Psoas muscle (tissue), 8 donors: ENCODE data around the gene NAV2. TPM values are rescaled to one million over a fixed set of nuclear protein-coding genes. Genes with fewer than 3 reads are reported as not detected.

Experiments
- ATAC-seq, 4 donors: fragments of 200-7000 bp; cut with Tn5 transposase; one replicate each; pipeline ENCODE4 v1.9.1; 2020; ENCODE audit warnings: moderate library complexity in 3 of 4, mild to moderate bottlenecking in 2 of 4
- DNase-seq, 2 donors: peaks; one replicate each; pipeline ENCODE4 v3.0.0-alpha.2; 2020
- H3K27ac ChIP-seq: fragments of 200-600 bp; one replicate; pipeline ENCODE4 v1.8.0; 2022
- H3K27me3 ChIP-seq, 3 donors: fragments of 200-600 bp in 1 of 3; one replicate each; pipeline versions ENCODE4 v1.6.1 to v1.8.0; 2013 to 2022; ENCODE audit warnings: low read length in 2 of 3, mild to moderate bottlenecking in 2 of 3, moderate library complexity in 1 of 3; ENCODE audit not compliant: insufficient read depth in 3 of 3
- H3K36me3 ChIP-seq, 2 donors: fragments of 200-600 bp in 1 of 2; one replicate each; pipeline versions ENCODE4 v1.6.1 to v1.8.0; 2013 to 2022; ENCODE audit warnings: low read depth in 1 of 2, mild to moderate bottlenecking in 1 of 2, moderate library complexity in 1 of 2; ENCODE audit not compliant: insufficient read depth in 1 of 2
- H3K4me1 ChIP-seq: fragments of 200-600 bp; one replicate; pipeline ENCODE4 v1.8.0; 2022
- H3K4me3 ChIP-seq: fragments of 200-600 bp; one replicate; pipeline ENCODE4 v1.8.0; 2022; ENCODE audit warnings: mild to moderate bottlenecking
- H3K9me3 ChIP-seq: fragments of 200-600 bp; one replicate; pipeline ENCODE4 v1.8.0; 2022
- WGBS, 3 donors: extraction: QIAGEN DNeasy Blood & Tissue Kit; methylation state at CpG; one replicate each; pipeline versions ENCODE4 v1.1.6 to v1.1.7; 2013; 5-methylcytosine and 5-hydroxymethylcytosine counted together
- intact Hi-C, 2 donors: fragments of 100-400 bp; cut with DNase I; formaldehyde crosslinking; loops; one replicate each; pipeline versions ENCODE4 v1.11.0 to v1.14.2; 2022
- polyA plus RNA-seq, 3 donors: library from polyadenylated mRNA; stranded (reverse); fragments of 200-250 nt; gene quantifications; one replicate each; pipeline ENCODE4 v1.2.3, GENCODE V29; 2013
- total RNA-seq, 4 donors: library from RNA; stranded (reverse); fragmentation: NEBNext Ultra II Directional in 2 of 4; extraction: Animal tissue kit (Norgen Biotek cat#: 25700) in 2 of 4; gene quantifications; one replicate each; pipeline versions ENCODE4 v1.2.1 to v1.2.4, GENCODE V29; 2021 to 2023
- TF ChIP-seq, protein P1 (sequence below): fragments of 200-600 bp; IDR thresholded peaks from one replicate; pipeline ENCODE4 v1.8.0; 2022; ENCODE audit warnings: antibody characterized with exemption
- donor health status: healthy with polysubstance abuse.
- donor health status: DM: no; HTN: no; CAD: no; lungs with moderate emphysema.
- donor health status: Bipolar disorder and iron deficiency.
- donor health status: healthy.
- donor health status: DM: yes; HTN: yes; CAD: no.
- donor health status: DM: no; HTN: no; CAD: no.
- donor health status: DM: no; HTN: no; CAD: no.
- donor health status: DM: yes; HTN: yes; CAD: no.

Gene NAV2
- total and polyA plus RNA-seq, 7 donors = 0.68 to 21.8 (median 2.9) TPM

- 95 to 96% (median 95%) methylated on average over 1 of the region's 1 CpG for whole genome bisulfite sequencing, 3 donors
Observed at GRCh38 chr11:19727246-19727645, 14.6 kb downstream of the NAV2 start.

GRCh38 chr11:19728436-19728835 is 15.8 kb downstream of the NAV2 start:
- intact Hi-C loops = loop anchor here in 1 of 2 donors (5.0 kb wide), 1 partner anchor 151 kb away; no protein-coding TSS in a partner anchor
- WGBS, 3 donors = 76 to 91% (median 90%) methylated on average over 4 of the region's 4 CpGs
- TF ChIP-seq, protein P1, sequence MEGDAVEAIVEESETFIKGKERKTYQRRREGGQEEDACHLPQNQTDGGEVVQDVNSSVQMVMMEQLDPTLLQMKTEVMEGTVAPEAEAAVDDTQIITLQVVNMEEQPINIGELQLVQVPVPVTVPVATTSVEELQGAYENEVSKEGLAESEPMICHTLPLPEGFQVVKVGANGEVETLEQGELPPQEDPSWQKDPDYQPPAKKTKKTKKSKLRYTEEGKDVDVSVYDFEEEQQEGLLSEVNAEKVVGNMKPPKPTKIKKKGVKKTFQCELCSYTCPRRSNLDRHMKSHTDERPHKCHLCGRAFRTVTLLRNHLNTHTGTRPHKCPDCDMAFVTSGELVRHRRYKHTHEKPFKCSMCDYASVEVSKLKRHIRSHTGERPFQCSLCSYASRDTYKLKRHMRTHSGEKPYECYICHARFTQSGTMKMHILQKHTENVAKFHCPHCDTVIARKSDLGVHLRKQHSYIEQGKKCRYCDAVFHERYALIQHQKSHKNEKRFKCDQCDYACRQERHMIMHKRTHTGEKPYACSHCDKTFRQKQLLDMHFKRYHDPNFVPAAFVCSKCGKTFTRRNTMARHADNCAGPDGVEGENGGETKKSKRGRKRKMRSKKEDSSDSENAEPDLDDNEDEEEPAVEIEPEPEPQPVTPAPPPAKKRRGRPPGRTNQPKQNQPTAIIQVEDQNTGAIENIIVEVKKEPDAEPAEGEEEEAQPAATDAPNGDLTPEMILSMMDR = no peak
- H3K4me3 ChIP-seq = no peak overlapping the region
- no peaks in the 10 kb centered on the region for H3K36me3 ChIP-seq
- H3K4me1 ChIP-seq = no peaks in the 10 kb centered on the region
- peak in 1 of 4 donors; percentile 40 for ATAC-seq
- H3K27me3 ChIP-seq = no peaks in the 10 kb centered on the region
- no peaks in the 10 kb centered on the region for H3K9me3 ChIP-seq
- DNase-seq = no peak
- no peak overlapping the region for H3K27ac ChIP-seq

More at GRCh38 chr11:19727246-19727645, 14.6 kb downstream of the NAV2 start:
- no peak overlapping the region for H3K4me3 ChIP-seq
- intact Hi-C loops = loop anchor here in 1 of 2 donors (5.0 kb wide), 1 partner anchor 150 kb away; no protein-coding TSS in a partner anchor
- peak in 1 of 4 donors; percentile 38 for ATAC-seq
- H3K27me3 ChIP-seq = no peaks in the 10 kb centered on the region
- no peak overlapping the region for H3K27ac ChIP-seq
- peak in 1 of 2 donors; percentile 60 for DNase-seq
- H3K4me1 ChIP-seq = no peaks in the 10 kb centered on the region
- TF ChIP-seq, protein P1 = no peak
- H3K9me3 ChIP-seq = no peaks in the 10 kb centered on the region
- no peaks in the 10 kb centered on the region for H3K36me3 ChIP-seq

DNA sequence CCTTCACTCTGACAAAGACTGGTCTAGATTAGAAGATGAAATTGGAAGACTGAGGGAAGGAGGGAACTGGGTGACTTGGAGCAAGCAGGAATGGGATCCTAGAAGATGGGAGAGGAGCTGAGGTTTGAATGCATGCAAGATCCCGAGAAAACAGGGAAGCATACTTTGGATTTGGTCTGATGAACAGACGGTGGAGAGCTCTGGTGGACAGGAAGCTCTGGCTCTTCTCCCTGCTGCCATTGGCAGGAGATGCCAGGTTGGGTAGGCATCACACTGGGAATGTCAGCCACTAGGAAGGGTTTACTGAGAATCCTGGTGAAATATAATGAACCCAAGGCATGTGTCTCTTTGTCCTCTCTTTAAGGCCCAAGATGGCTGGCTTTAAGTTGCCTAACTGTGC is 16.5 kb downstream of the NAV2 start:
- Histone ChIP-seq H3K9me3 (no peaks in the 10 kb centered on the region), H3K27ac (no peak overlapping the region), H3K4me3 (no peak overlapping the region), H3K27me3 (no peaks in the 10 kb centered on the region), H3K4me1 (no peaks in the 10 kb centered on the region), H3K36me3 (no peaks in the 10 kb centered on the region)
- TF ChIP-seq, protein P1 = no peak
- no peak for ATAC-seq
- intact Hi-C loops = loop anchor here in 1 of 2 donors (5.0 kb wide), 1 partner anchor 152 kb away; no protein-coding TSS in a partner anchor
- DNase-seq = no peak
- 61 to 84% (median 69%) methylated on average over 2 of the region's 2 CpGs for WGBS, 3 donors

DNA sequence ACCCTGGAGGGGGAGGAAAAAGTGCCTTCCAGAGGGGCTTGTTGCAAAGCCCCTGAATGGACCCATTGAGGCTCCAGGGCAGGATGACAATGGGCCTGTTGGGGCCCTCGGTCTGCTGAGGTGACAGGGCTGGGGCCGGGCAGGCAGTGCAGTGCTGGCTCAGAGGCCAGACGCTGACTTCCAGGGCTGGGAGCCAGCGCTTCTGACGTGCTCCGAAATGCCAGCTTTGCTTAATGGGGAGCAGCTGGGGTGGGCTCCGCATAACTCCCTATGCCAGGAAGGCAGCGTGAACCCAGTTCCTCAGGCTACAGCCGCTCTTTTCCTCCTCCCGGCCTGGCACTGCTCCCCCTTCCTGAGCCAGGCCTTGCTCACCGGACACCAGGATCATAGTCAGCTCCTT is 17.7 kb downstream of the NAV2 start:
- peak in 3 of 4 donors; percentile 41 to 50 (median 50) for ATAC-seq
- intact Hi-C loops = no loop called here
- no peaks in the 10 kb centered on the region for H3K4me1 ChIP-seq

More for the DNA sequence above, 17.7 kb downstream of the NAV2 start:
- DNase-seq = peak; percentile 24 to 57
- no peaks in the 10 kb centered on the region for H3K36me3 ChIP-seq
- TF ChIP-seq, protein P1 = no peak
- no peaks in the 10 kb centered on the region for H3K27me3 ChIP-seq
- no peak overlapping the region for H3K4me3 ChIP-seq
- H3K9me3 ChIP-seq = no peaks in the 10 kb centered on the region
- 38 to 48% (median 48%) methylated on average over 11 of the region's 11 CpGs for WGBS, 3 donors
- no peak overlapping the region for H3K27ac ChIP-seq
